Measurements from ENCODE around the gene NSG2.

The NSG2 gene

GRCh38 chr5:174149426-174149825 lies 103.9 kb downstream of the NSG2 start:
- FAIRE-seq (no peak), DNase-seq (ENCODE audit: low spot score) (no peak)

- FAIRE-seq (no peak), DNase-seq (ENCODE audit: low spot score) (no peak)
Measured at GRCh38 chr5:174149989-174150388, 104.5 kb downstream of the NSG2 start.

GRCh38 chr5:174151599-174152181 lies 106.2 kb downstream of the NSG2 start:
- no peak for DNase-seq (ENCODE audit: low spot score)
- no peak for FAIRE-seq

- no peak for DNase-seq (ENCODE audit: low spot score)
- FAIRE-seq = no peak
Measured at GRCh38 chr5:174154559-174154958, 109.1 kb downstream of the NSG2 start.

GRCh38 chr5:174155281-174155680 lies 109.8 kb downstream of the NSG2 start:
- DNase-seq (ENCODE audit: low spot score) (no peak), FAIRE-seq (no peak)

- DNase-seq (ENCODE audit: low spot score) (no peak), FAIRE-seq (no peak)
Measured at GRCh38 chr5:174155706-174156105, 110.2 kb downstream of the NSG2 start.

- no peak for DNase-seq (ENCODE audit: low spot score)
- no peak for FAIRE-seq
Measured at GRCh38 chr5:174157048-174157447, 111.5 kb downstream of the NSG2 start.

Measured in RCC 7860 (cell line).